GM18507 (cell line): Measurements from ENCODE around the gene IKZF2.

Source experiments
- DNase-seq: peaks from one replicate; pipeline ENCODE4 v3.0.0; 2011; ENCODE audit warnings: low read depth; ENCODE audit not compliant: insufficient read length; ENCODE audit errors: extremely low spot score
- FAIRE-seq: peaks from 2 replicates; lab custom pipeline; 2011; peaks lifted over from hg19 to GRCh38; lab: Jason Lieb, UNC

IKZF2 gene

GRCh38 chr2:213157242-213157641 lies 5.8 kb upstream of the IKZF2 start:
- peak; percentile 90 for FAIRE-seq
- no peak for DNase-seq

- no peak for DNase-seq
- FAIRE-seq, result peak; percentile 35
Observed at GRCh38 chr2:213156717-213157116, 5.3 kb upstream of the IKZF2 start.

- FAIRE-seq (no peak), DNase-seq (no peak)
Observed at GRCh38 chr2:213152888-213153287, 1.5 kb upstream of the IKZF2 start.

GRCh38 chr2:213152065-213152794 lies 818 bp upstream of the IKZF2 start:
- DNase-seq (no peak), FAIRE-seq (no peak)

- DNase-seq (no peak), FAIRE-seq (peak; percentile 84)
Observed at GRCh38 chr2:213150315-213151097, 906 bp downstream of the IKZF2 start.

- FAIRE-seq (no peak), DNase-seq (no peak)
Observed at GRCh38 chr2:213149949-213150314, 1.5 kb downstream of the IKZF2 start.

- no peak for FAIRE-seq
- no peak for DNase-seq
Observed at GRCh38 chr2:213149294-213149875, 2.0 kb downstream of the IKZF2 start.

GRCh38 chr2:213148572-213149261 lies 2.7 kb downstream of the IKZF2 start:
- no peak for DNase-seq
- peak; percentile 89 for FAIRE-seq

- DNase-seq, result no peak
- FAIRE-seq, result peak; percentile 83
Observed at GRCh38 chr2:213147538-213147937, 3.9 kb downstream of the IKZF2 start.

- DNase-seq, result no peak
- peak; percentile 62 for FAIRE-seq
Observed at GRCh38 chr2:213145715-213146242, 5.6 kb downstream of the IKZF2 start.

GRCh38 chr2:213137064-213137463 lies 14.3 kb downstream of the IKZF2 start:
- FAIRE-seq (no peak), DNase-seq (no peak)

GRCh38 chr2:213129311-213129710 lies 22.1 kb downstream of the IKZF2 start:
- FAIRE-seq (peak; percentile 52), DNase-seq (no peak)

- FAIRE-seq, result no peak
- no peak for DNase-seq
Observed at GRCh38 chr2:213125646-213126347, 25.6 kb downstream of the IKZF2 start.

GRCh38 chr2:213122725-213123124 lies 28.7 kb downstream of the IKZF2 start:
- DNase-seq (no peak), FAIRE-seq (no peak)

- DNase-seq, result no peak
Observed at GRCh38 chr2:213121690-213122089, 29.7 kb downstream of the IKZF2 start.

GRCh38 chr2:213119061-213119809 lies 32.2 kb downstream of the IKZF2 start:
- peak; percentile 85 for FAIRE-seq
- DNase-seq, result no peak

More at GRCh38 chr2:213121690-213122089, 29.7 kb downstream of the IKZF2 start:
- peak; percentile 9 for FAIRE-seq

GRCh38 chr2:213108308-213108707 lies 43.1 kb downstream of the IKZF2 start:
- no peak for DNase-seq
- FAIRE-seq, result no peak

GRCh38 chr2:213107728-213108127 lies 43.7 kb downstream of the IKZF2 start:
- DNase-seq (no peak), FAIRE-seq (no peak)
